Dedifferentiated amniotic fluid mesenchymal stem cell (primary cell): ENCODE results near the gene GTF2H4.

Experiments
- DNase-seq: peaks from one replicate; pipeline ENCODE4 v3.0.0-alpha.2; 2016; ENCODE audit errors: extremely low spot score

GTF2H4 gene

DNA sequence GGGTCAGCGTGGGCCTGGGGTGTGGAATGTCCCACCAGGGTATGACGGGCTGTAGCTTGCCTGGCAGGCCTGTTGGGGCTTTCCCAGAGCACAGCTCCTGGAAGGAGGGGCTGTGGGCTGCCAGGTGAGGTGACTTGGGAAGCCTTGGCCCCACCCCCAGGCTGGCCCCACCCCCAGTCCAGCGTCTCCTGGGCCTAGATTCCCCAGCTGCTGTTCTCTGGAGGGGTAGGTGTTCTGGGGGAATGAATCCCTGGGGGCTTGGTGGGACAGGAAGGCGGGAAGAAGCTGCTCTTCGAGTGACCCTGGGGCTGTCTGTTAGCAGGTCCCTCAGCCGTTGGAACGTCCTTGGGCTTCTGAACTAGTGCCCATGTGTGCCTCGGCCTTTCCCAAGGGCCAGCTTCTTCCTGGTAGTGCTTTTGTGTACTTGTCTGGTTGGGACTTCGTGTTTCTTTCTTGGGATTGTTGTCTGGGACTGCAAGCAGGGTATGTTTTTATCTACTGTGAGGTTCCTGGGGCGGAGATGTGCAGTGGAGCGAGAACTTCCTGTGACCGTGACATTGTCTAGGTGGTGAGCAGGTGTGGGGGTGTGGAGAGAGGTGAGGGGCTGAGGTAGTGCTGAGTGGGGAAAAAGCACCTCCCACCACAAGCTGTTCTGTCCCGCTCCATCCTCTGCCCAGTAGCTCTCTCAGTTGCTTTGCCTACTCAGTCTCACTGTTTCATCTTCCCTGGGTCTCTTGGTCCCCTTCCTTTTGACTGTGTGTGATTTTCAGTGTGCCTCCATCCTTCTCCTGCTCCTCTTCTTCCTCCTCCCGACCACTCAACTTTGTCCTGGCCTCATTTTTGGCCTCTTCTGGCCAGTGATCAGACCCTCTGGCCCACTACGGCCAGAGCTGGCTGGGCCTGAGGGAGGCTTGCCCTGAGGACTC, 25.0 kb upstream of the GTF2H4 start:
- no peak for DNase-seq

DNA sequence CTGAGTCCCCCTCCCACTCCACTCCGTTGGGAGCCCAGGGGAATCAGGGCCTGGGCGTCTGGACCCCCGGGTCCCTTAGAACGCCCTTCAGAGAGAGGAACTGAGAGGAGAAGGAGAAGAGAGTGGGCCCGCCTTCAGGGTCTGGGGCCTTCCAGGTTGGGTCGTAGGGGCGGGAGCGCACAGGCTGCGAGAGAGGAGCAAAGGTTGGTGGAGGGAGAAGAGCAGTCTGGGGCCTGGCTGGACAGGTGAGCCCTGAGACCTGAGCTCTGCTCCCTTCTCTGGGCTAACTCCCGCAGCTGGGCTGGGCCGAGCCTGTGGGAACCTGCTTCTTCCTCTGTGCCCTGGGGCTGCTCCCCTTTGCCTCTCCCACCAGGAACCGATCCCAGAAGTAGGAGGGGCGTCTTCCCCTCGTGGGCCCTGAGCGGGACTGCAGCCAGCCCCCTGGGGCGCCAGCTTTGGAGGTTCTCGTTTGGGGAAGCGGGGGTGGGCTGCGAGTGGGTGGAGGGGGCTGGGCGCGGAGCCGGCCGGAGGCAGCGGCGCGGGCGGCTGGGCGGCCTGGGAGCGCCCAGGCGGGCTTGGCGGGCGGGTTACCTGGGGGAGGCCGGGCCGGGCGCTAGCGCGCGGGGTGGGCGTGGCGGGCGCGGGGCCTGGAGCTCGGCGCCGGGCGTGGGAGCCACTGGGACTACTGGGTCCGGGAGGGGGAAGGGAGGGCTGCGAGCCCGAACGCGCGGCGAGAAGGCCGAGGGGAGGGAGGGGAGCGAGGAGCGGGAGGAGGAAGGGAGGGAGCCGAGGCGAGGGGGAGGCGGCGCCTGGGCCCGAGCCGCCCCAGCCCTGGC, 24.1 kb upstream of the GTF2H4 start, which contains the start of gene DDR1:
Gene DDR1, plus strand, starts transcription at position 835 of the 836 bp plus-strand sequence. CDS start 4,211 bp downstream, outside the sequence.
- DNase-seq = peak; percentile 63

DNA sequence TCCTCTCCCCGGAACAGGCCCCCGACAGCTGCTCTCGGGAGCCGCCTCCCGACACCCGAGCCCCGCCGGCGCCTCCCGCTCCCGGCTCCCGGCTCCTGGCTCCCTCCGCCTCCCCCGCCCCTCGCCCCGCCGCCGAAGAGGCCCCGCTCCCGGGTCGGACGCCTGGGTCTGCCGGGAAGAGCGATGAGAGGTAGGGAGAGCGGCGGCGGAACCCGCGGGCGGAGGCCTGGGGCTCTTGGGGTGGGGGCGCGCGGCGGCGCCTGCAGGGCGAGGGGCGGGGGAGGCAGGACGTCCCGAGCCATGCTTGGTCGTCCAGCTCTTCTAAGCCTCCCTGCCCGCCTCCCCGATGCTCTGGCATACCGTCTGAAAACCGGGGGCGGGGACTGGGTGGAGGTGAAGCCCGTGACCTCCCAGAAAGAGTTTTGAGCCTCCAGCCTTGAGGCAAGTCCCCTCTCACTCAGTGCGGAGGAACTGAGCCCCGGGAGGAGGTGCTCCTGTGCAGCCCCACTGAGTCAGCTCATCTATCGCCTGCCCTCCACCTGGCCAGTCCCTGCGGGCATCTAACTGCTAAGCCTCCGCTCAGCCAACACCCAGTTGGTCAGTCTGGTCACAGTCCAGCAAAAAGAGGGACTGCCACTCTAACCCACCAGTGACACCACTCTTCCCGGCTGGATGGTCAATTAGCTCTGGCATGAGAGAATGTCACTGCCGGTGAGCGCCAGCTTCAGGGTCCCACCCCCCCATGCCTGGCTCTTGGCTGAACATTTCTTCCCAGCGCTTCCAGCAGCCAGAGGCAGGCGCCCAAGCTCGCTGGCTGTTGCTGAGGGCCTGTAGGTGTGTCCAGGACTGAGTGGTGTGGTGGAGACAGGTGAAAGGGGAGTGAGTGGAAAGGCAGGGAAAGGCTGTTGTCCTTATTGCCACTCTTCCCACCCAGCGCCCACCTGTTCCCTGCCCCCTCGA, 23.2 kb upstream of the GTF2H4 start:
- no peak for DNase-seq

DNA sequence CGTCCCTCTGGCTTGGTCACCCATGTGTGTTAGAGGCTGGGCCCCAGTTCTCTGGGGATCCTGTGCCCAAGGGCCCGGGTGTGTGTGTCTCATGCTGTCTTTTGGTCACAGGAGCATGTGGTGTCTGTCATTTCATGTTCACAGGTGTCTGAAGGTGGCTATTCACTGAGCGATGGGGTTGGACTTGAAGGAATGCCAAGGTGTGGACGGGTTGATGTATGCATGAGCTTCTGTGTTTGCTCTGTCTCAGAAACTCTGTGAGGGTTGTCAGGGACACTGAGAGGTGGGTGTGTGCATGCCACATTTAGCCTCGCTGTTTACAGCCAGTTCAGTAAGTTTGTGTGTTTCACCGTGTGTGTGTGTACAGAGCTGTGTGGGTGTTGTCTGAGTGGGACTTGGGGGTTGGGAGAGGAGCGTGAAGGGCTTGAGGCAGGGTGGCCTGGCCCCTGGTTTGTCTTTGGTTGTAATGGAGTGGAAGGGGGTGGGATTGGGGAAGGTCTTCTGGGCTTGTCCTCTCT, 22.5 kb upstream of the GTF2H4 start:
- no peak for DNase-seq

DNA sequence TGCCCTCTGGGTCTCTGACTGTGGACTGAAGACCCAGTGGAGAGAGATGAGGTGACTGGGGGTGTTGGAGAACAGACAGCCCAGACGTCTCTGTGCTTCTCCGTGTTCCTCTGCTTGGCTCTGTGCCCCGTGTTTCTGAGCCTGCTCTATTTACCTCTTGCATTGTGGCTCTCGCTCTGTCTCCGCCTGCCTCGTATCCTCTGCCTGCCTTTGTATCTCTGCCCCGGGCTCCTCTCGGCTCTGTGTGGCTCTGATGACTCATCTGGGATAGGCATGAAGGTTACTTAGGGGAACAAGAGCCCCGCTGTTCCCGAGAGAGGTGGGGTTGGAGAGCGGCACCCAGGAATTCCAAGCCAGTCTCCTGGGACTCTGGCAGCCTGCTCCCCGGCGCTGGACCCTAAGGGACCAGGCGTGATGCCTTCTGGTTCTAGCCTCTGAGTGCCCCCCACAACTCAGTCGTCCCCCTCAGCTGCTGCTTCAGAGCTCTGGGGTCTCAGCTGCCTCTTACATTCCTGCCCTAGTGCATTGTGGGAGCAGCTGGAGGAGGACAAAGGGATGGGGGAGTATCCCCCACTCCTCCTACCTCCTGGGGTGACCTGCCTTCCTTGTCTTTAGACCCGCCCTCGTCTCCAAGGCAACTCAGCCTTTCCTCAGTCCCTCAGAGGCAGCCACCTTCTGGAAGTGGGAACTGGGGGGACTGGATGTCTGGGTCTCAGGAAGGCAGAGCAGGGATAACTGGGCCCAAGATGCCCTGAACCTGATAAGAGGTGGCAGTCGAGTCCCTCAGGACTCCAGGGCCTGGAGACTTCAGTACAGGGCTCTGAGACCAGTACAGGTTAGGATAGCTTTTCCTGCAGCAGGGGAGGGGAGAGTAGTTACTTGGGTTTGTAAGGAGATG, 21.8 kb upstream of the GTF2H4 start:
- DNase-seq = peak; percentile 55

DNA sequence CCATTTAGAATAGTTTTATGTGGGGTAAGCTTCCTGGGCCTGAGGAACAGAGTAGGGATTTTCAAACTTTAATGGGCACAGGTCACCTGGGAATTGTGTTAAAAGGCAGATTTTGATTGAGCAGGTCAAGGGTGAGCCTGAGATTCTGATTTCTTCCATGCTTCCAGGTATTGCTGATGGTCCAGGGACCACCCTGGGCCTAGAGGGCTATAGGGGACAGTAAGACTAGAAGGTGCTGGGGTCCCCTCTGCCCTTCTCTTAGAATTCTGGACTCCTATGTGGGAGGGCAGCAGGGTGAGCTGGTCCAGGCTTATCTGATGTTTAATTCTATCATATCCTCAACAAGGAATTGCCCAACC, 21.1 kb upstream of the GTF2H4 start:
- DNase-seq = no peak

DNA sequence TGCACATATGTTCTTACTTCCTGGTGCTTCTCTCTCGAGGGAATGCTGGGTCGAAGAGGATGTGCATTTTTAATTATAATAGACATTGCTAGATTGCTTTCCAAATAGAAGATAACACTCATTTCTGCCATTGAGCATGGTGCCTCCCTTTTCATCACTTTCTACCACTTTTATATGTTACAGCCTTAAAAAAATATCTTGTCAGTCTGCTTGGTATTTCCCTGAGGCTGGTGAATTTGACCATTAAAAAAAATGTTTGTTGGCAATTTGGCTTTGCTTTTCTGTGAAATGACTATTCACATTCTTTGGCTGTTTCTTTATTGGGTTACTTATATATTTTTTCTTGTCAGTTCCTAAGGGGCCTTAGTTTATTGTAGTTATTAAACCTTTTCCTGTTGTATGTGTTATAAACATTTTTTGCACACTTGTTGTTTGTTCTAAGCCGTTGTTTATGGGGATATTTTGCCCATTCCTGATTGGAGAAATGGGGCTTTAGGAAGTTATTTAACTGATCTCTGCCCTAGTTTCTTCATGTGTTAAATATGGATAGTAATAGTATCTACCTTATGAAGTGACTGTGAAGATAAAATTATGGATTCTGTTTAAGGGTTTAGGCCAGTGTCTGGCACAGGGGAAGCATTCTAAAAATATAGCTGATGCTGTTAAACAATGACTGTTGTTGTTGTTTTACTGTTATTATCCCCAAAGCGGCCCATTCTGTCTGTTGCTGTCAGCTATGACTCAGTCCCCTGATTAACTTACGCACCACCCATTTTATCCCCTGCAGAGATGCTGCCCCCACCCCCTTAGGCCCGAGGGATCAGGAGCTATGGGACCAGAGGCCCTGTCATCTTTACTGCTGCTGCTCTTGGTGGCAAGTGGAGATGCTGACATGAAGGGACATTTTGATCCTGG, 19.8 kb upstream of the GTF2H4 start:
- DNase-seq = peak; percentile 63

DNA sequence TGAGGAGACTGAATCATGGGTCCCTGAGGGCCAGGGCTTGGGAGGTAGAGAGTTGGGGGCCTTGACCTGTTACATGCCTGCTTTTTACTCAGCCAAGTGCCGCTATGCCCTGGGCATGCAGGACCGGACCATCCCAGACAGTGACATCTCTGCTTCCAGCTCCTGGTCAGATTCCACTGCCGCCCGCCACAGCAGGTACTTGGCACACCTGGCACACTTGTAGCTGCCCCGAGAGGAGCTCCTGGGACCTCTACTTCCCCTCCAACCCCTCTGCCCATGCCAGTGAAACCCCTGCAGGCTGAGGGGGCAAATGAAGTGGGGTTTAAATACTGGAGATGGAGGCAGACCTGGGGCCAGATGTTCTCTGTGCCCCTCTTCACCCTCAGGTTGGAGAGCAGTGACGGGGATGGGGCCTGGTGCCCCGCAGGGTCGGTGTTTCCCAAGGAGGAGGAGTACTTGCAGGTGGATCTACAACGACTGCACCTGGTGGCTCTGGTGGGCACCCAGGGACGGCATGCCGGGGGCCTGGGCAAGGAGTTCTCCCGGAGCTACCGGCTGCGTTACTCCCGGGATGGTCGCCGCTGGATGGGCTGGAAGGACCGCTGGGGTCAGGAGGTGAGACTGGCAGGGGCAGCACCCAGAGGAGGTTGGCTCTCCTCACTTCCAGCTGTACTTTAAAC, 19.1 kb upstream of the GTF2H4 start:
- DNase-seq = no peak

DNA sequence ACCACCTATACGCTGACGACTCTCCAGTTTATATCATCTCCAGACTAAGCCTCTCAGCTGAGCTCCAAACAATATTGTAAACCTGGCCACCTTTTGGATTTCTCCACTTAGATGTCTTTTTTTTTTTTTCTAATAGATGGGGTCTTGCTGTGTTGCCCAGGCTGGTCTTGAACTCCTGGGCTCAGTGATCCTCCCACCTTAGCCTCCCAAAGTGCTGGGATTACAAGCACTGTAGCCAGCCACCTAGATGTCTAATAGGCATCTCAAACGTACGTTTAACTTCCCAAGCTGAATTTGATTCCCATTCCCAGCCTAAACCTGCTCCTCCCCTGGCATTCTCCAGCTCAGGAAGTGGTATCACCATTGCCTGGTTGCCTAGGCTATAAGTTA, 18.5 kb upstream of the GTF2H4 start:
- DNase-seq = no peak

DNA sequence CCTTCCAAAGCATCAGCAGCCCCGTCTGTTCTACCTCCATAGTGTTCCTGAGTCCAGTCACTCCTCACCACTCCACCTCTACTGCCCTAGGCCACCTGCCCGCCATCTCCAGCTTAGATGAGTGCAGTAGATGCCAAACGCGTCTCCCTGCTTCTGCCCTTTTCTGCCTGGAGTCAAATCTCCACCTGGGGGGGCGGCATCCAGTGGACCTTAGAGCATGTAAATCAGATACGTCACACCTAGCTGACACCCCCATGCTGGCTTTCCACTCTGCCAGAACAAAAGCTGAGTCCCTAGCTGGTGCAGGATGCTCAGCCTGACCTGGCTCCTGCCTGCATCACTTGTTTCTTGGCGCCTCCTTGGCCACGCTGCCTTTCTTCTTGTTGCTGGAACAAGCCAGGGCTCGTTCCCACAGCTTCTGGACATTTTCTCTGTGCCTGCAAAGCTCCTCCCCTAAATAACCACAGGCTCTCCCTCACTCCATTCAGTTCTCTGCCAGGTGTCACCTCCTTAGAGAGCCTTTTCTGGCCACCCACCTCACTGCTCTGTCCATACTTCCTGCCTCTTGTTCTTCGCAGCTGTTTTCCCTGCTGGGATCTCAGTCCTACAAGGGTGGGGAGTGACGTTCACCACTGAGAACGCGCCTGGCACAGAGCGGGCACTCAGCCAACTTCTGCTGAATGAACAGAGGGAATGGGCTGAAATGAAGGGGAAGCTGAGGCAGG, 17.9 kb upstream of the GTF2H4 start:
- no peak for DNase-seq

DNA sequence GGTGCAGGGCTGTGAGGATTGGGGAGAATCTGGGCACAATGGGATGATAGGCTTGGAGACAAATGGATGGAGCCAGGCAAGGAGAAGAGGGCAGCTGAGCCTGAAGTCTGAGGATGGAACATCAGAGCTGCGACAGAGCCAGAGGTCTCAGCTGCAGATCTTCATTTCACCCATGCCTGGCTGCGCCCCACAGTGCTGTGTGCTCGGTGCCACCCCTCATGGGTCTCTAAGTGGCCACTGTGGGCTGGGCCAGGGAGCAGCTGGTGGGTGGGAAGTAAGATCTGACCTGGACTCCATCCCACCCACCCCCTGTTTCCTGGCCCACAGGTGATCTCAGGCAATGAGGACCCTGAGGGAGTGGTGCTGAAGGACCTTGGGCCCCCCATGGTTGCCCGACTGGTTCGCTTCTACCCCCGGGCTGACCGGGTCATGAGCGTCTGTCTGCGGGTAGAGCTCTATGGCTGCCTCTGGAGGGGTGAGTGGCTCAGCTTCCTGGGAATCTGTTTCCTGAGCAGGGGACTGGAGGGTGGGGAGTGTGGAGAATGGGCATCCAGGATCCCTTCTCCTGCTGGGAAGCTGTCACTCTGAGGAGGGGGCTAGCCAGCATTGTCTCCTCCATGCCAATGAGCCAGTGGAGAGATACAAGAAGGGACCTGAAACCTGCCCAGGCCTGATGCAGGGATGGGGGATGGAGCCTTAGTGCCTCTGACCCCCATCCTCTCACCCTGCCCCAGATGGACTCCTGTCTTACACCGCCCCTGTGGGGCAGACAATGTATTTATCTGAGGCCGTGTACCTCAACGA, 17.2 kb upstream of the GTF2H4 start:
- DNase-seq = no peak

DNA sequence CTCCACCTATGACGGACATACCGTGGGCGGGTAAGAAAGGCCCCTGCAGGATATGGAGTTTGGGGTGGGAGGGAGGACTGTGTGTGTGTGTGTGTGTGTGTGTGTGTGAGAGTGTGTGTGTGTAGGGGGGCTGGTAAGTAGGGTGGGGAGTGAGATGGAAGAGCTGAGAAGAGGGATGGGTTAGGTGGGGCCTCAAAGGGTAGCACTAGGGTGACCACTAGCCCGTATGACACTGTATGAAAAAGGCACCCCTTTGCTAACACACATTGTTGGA, 16.6 kb upstream of the GTF2H4 start:
- no peak for DNase-seq

DNA sequence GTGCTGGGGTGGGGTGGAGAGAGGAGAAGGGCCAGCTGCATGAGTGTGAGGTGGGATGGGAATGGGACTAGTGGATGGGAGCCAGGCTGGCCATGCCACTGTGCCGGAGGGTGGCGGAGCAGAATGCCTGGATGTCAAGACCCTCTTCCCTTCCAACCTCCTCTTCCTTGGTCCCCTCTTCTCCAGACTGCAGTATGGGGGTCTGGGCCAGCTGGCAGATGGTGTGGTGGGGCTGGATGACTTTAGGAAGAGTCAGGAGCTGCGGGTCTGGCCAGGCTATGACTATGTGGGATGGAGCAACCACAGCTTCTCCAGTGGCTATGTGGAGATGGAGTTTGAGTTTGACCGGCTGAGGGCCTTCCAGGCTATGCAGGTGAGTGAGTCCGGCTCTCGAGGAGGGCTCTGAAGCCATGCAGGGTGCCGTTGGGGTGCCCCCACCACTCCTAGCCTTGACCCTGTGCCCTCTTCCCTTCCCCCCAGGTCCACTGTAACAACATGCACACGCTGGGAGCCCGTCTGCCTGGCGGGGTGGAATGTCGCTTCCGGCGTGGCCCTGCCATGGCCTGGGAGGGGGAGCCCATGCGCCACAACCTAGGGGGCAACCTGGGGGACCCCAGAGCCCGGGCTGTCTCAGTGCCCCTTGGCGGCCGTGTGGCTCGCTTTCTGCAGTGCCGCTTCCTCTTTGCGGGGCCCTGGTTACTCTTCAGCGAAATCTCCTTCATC, 16.0 kb upstream of the GTF2H4 start:
- no peak for DNase-seq

DNA sequence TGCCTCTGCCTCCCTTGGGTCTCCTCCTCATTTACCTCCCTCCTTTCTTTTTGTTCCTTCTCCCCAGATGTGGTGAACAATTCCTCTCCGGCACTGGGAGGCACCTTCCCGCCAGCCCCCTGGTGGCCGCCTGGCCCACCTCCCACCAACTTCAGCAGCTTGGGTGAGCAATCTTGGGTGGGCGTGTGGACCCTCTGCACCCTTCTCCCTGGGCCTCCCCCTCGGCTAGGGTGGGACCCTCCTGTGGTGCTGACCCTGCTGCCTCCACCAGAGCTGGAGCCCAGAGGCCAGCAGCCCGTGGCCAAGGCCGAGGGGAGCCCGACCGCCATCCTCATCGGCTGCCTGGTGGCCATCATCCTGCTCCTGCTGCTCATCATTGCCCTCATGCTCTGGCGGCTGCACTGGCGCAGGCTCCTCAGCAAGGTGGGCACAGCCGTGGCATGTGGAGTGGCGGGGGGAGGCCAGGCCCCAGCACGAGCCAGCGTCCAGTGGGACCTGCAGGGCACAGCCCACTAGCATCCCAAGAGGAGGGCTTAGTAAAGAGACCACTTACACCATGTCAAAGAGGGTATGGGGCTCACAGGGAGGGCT, 14.9 kb upstream of the GTF2H4 start:
- no peak for DNase-seq

DNA sequence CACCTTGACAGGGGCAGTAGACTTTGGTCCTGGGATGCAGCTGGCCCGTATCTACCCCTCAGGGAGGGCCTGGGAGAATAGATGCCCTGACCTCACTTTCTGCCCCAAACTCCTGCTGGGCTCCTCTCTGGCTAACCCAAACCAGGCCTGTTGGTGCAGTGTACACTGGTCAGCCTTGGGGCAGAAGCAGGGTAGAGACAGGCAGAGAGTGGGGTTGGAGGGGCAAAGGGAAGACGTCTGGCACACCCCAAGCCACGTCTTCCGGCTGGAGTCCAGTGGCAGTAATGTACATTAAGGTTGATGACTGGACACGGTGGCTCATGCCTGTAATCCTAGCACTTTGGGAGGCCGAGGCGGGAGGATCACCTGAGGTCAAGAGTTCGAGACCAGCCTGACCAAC, 14.3 kb upstream of the GTF2H4 start:
- no peak for DNase-seq

DNA sequence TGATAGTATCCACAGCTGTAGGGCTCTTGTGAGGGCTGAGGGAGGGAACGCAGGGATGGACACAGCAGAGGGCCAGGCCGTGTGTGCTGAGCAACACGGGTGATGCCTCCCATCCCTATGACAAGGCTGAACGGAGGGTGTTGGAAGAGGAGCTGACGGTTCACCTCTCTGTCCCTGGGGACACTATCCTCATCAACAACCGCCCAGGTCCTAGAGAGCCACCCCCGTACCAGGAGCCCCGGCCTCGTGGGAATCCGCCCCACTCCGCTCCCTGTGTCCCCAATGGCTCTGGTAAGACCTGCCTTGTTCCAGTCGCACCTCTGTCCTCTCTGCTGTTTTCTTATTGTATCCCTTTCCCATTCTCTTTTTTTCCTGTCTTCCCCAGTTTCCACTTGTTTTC, 13.6 kb upstream of the GTF2H4 start:
- DNase-seq = no peak
